NOMO-1 treated with dmso at 0.1 percent for 144 hours (cell line): ENCODE results near the gene PLAC1.

Experiments
- DNase-seq: peaks from one replicate; lab custom pipeline; 2025; ENCODE audit not compliant: unreplicated experiment; lab: John Stamatoyannopoulos, UW

The PLAC1 gene

GRCh38 chrX:134671294-134671693 lies 13.0 kb upstream of the PLAC1 start:
- no peak for DNase-seq

- no peak for DNase-seq
These were observed 12.1 kb upstream of the PLAC1 start for GRCh38 chrX:134670134-134670924.

GRCh38 chrX:134669378-134670098 lies 11.3 kb upstream of the PLAC1 start:
- no peak for DNase-seq

- DNase-seq: no peak
These were observed 5.9 kb upstream of the PLAC1 start for GRCh38 chrX:134664202-134664601.

GRCh38 chrX:134661295-134661694 lies 3.0 kb upstream of the PLAC1 start:
- no peak for DNase-seq

- DNase-seq: no peak
These were observed 2.4 kb upstream of the PLAC1 start for GRCh38 chrX:134660627-134661026.

- no peak for DNase-seq
These were observed 1.5 kb upstream of the PLAC1 start for GRCh38 chrX:134659761-134660160.

GRCh38 chrX:134658760-134659023 lies 421 bp upstream of the PLAC1 start:
- DNase-seq: no peak

- DNase-seq: no peak
These were observed 3.8 kb downstream of the PLAC1 start for GRCh38 chrX:134654398-134655012.

GRCh38 chrX:134653835-134654234 lies 4.4 kb downstream of the PLAC1 start:
- DNase-seq: no peak

- DNase-seq: no peak
These were observed 7.6 kb downstream of the PLAC1 start for GRCh38 chrX:134650701-134651100.

- DNase-seq: no peak
These were observed 8.5 kb downstream of the PLAC1 start for GRCh38 chrX:134649770-134650169.

GRCh38 chrX:134647477-134647877 lies 10.8 kb downstream of the PLAC1 start:
- DNase-seq: no peak

GRCh38 chrX:134646691-134647090 lies 11.6 kb downstream of the PLAC1 start:
- DNase-seq: no peak

- no peak for DNase-seq
These were observed 12.2 kb downstream of the PLAC1 start for GRCh38 chrX:134645936-134646543.

- DNase-seq: no peak
These were observed 15.9 kb downstream of the PLAC1 start for GRCh38 chrX:134642386-134642785.

GRCh38 chrX:134641346-134641745 lies 16.9 kb downstream of the PLAC1 start:
- DNase-seq: no peak

- DNase-seq: no peak
These were observed 17.4 kb downstream of the PLAC1 start for GRCh38 chrX:134640914-134641313.

GRCh38 chrX:134636851-134637250 lies 21.4 kb downstream of the PLAC1 start:
- no peak for DNase-seq

GRCh38 chrX:134634691-134635090 lies 23.6 kb downstream of the PLAC1 start:
- DNase-seq: no peak

GRCh38 chrX:134633832-134634231 lies 24.4 kb downstream of the PLAC1 start:
- no peak for DNase-seq

- DNase-seq: no peak
These were observed 24.9 kb downstream of the PLAC1 start for GRCh38 chrX:134633394-134633793.
